Measurements from ENCODE around the gene SLC22A23. TPM values are rescaled to one million over a fixed set of nuclear protein-coding genes. Genes with fewer than 3 reads are reported as not detected.

Gene SLC22A23
- total and polyA plus RNA-seq, 2 experiments from 2014 or later: 6.1 to 38.3 TPM

DNA sequence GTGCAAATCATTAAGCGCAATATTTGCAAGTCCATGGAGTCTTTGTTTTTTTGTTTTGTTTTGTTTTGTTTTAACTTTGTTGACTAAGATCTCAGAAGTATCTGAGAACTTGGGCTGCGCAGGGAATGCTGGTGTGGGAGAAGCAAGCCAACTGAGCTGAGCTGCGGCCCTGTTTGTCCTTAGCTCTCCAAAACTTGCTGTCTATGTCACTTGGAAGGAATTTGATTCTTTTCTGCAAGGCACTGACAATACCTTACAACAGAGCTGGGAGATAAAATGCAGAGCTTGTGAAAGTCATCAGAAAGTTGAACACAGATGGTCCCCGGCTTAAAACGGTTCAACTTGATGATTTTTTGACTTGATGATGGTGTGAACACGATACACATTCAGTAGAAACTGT lies 5.4 kb downstream of the SLC22A23 start (continued):
- TF ChIP-seq, protein P1, sequence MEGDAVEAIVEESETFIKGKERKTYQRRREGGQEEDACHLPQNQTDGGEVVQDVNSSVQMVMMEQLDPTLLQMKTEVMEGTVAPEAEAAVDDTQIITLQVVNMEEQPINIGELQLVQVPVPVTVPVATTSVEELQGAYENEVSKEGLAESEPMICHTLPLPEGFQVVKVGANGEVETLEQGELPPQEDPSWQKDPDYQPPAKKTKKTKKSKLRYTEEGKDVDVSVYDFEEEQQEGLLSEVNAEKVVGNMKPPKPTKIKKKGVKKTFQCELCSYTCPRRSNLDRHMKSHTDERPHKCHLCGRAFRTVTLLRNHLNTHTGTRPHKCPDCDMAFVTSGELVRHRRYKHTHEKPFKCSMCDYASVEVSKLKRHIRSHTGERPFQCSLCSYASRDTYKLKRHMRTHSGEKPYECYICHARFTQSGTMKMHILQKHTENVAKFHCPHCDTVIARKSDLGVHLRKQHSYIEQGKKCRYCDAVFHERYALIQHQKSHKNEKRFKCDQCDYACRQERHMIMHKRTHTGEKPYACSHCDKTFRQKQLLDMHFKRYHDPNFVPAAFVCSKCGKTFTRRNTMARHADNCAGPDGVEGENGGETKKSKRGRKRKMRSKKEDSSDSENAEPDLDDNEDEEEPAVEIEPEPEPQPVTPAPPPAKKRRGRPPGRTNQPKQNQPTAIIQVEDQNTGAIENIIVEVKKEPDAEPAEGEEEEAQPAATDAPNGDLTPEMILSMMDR (conservative IDR thresholded peaks at IDR 0.05; ENCODE audit: low read depth in 2 of 2): no peak
- TF ChIP-seq EZH2 (IDR thresholded peaks at IDR 0.05; ENCODE audit: low read depth, unreplicated experiment): no peak
- TF ChIP-seq ZNF114 (CRISPR knock-in tag; IDR thresholded peaks at IDR 0.05): no peak
- TF ChIP-seq ZNF331 (CRISPR knock-in tag; IDR thresholded peaks at IDR 0.05; ENCODE audit: low read depth): no peak
- TF ChIP-seq, protein P2, sequence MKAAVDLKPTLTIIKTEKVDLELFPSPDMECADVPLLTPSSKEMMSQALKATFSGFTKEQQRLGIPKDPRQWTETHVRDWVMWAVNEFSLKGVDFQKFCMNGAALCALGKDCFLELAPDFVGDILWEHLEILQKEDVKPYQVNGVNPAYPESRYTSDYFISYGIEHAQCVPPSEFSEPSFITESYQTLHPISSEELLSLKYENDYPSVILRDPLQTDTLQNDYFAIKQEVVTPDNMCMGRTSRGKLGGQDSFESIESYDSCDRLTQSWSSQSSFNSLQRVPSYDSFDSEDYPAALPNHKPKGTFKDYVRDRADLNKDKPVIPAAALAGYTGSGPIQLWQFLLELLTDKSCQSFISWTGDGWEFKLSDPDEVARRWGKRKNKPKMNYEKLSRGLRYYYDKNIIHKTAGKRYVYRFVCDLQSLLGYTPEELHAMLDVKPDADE (IDR thresholded peaks at IDR 0.05): no peak
- no peak for TF ChIP-seq POLR2AphosphoS5 (IDR thresholded peaks at IDR 0.05; ENCODE audit: low read depth)
- TF ChIP-seq JUNB (IDR thresholded peaks at IDR 0.05; ENCODE audit: unreplicated experiment): no peak
- TF ChIP-seq STAT1 (IDR thresholded peaks at IDR 0.05; ENCODE audit: unreplicated experiment): no peak
- TF ChIP-seq CREB1 (CRISPR knock-in tag; IDR thresholded peaks at IDR 0.05; ENCODE audit: low read depth): no peak
- TF ChIP-seq, protein P3, sequence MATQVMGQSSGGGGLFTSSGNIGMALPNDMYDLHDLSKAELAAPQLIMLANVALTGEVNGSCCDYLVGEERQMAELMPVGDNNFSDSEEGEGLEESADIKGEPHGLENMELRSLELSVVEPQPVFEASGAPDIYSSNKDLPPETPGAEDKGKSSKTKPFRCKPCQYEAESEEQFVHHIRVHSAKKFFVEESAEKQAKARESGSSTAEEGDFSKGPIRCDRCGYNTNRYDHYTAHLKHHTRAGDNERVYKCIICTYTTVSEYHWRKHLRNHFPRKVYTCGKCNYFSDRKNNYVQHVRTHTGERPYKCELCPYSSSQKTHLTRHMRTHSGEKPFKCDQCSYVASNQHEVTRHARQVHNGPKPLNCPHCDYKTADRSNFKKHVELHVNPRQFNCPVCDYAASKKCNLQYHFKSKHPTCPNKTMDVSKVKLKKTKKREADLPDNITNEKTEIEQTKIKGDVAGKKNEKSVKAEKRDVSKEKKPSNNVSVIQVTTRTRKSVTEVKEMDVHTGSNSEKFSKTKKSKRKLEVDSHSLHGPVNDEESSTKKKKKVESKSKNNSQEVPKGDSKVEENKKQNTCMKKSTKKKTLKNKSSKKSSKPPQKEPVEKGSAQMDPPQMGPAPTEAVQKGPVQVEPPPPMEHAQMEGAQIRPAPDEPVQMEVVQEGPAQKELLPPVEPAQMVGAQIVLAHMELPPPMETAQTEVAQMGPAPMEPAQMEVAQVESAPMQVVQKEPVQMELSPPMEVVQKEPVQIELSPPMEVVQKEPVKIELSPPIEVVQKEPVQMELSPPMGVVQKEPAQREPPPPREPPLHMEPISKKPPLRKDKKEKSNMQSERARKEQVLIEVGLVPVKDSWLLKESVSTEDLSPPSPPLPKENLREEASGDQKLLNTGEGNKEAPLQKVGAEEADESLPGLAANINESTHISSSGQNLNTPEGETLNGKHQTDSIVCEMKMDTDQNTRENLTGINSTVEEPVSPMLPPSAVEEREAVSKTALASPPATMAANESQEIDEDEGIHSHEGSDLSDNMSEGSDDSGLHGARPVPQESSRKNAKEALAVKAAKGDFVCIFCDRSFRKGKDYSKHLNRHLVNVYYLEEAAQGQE (IDR thresholded peaks at IDR 0.05; ENCODE audit: unreplicated experiment): no peak
- no peak for TF ChIP-seq EZH2phosphoT487 (IDR thresholded peaks at IDR 0.05; ENCODE audit: unreplicated experiment)

DNA sequence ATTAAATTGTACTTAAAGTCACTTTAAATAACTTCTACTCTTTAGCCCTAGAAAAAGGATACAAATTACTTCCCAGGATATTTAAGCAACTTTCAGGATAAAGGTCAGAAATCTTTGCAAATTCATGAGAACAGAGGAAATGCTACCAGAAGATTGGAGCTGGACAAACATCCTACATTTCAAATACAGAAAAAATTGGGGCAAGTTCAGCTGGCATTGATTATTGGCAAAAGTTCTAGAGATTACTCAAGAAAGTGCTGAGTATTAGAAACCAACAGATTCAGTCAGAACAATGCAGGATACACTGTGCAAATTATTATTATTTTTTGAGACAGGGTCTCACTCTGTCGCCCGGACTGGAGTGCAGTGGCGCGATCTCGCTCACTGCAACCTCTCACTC lies 6.0 kb downstream of the SLC22A23 start:
- peaks cover 22% of the 10 kb centered on the region for H3K4me1 Mint-ChIP-seq
- 0 out of 2 replicates have a peak, but pooled peaks cover 5% of the 10 kb centered on the region for H3K36me3 ChIP-seq (ENCODE audit: insufficient read depth)
- H3K27ac ChIP-seq (ENCODE audit: low read depth): no peak overlapping the region
- peaks cover 34% of the 10 kb centered on the region for H3K4me1 ChIP-seq (ENCODE audit: insufficient read depth)
- H4K20me1 ChIP-seq (replicated peaks; ENCODE audit: insufficient read depth): peaks cover 24% of the 10 kb centered on the region
- H3K9me2 ChIP-seq (ENCODE audit: insufficient read depth): no peaks in the 10 kb centered on the region
- no peak overlapping the region for H3K4me3 Mint-ChIP-seq
- H3K36me3 Mint-ChIP-seq (ENCODE audit: low read depth): peaks cover 51% of the 10 kb centered on the region
- peaks cover 5% of the 10 kb centered on the region for H3K9me3 Mint-ChIP-seq
- H2AFZ ChIP-seq: no peak overlapping the region
- H3K4me3 ChIP-seq: no peak overlapping the region
- H3F3A ChIP-seq (replicated peaks; ENCODE audit: low read depth): no peaks in the 10 kb centered on the region
- H3K79me2 ChIP-seq (replicated peaks; ENCODE audit: insufficient read depth): peaks cover 100% of the 10 kb centered on the region
- TF ChIP-seq JUNB (IDR thresholded peaks at IDR 0.05; ENCODE audit: unreplicated experiment): no peak
- TF ChIP-seq, protein P1 (conservative IDR thresholded peaks at IDR 0.05; ENCODE audit: low read depth in 2 of 2): no peak
- no peak overlapping the region for H3K4me2 ChIP-seq
- no peak overlapping the region for H3K27ac Mint-ChIP-seq
- DNase-seq (ENCODE audit: low spot score) (no peak), ATAC-seq (no peak)
- H3K27me3 ChIP-seq (ENCODE audit: insufficient read depth): peaks cover 13% of the 10 kb centered on the region
- H3K27me3 Mint-ChIP-seq (ENCODE audit: insufficient read depth, low read depth, poor library complexity): peaks cover 5% of the 10 kb centered on the region
